Measurements from ENCODE around the gene SEC16B.

DNA sequence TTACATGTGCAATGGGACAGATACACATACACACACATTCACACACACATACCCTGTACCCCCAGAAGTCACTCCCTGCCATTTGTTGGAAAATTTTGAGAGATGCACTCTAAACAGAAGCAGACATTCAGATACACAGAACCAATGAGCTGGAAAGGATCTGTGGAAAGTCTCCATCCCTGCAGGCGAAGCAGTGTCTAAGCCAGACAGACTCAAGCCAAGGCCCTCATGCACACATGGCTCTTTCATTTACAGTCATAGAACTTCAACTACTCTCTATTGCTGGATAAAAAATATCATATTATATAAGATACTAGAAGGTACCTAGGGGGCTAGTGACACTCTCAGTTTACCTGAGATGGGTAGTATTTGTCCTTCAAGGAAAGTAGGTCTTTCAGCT lies 7.3 kb upstream of the SEC16B start:
- TF ChIP-seq, protein P1, sequence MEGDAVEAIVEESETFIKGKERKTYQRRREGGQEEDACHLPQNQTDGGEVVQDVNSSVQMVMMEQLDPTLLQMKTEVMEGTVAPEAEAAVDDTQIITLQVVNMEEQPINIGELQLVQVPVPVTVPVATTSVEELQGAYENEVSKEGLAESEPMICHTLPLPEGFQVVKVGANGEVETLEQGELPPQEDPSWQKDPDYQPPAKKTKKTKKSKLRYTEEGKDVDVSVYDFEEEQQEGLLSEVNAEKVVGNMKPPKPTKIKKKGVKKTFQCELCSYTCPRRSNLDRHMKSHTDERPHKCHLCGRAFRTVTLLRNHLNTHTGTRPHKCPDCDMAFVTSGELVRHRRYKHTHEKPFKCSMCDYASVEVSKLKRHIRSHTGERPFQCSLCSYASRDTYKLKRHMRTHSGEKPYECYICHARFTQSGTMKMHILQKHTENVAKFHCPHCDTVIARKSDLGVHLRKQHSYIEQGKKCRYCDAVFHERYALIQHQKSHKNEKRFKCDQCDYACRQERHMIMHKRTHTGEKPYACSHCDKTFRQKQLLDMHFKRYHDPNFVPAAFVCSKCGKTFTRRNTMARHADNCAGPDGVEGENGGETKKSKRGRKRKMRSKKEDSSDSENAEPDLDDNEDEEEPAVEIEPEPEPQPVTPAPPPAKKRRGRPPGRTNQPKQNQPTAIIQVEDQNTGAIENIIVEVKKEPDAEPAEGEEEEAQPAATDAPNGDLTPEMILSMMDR (IDR thresholded peaks at IDR 0.05; ENCODE audit: low read depth, low read length, missing input control) = no peak
- no peak for TF ChIP-seq SP1 (IDR thresholded peaks at IDR 0.05)
- TF ChIP-seq JUND (IDR thresholded peaks at IDR 0.05) = no peak
- TF ChIP-seq YY1 (IDR thresholded peaks at IDR 0.05) = no peak
- TF ChIP-seq EGR1 (IDR thresholded peaks at IDR 0.05; ENCODE audit: low read depth in 2 of 2) = no peak
- TF ChIP-seq, protein P2, sequence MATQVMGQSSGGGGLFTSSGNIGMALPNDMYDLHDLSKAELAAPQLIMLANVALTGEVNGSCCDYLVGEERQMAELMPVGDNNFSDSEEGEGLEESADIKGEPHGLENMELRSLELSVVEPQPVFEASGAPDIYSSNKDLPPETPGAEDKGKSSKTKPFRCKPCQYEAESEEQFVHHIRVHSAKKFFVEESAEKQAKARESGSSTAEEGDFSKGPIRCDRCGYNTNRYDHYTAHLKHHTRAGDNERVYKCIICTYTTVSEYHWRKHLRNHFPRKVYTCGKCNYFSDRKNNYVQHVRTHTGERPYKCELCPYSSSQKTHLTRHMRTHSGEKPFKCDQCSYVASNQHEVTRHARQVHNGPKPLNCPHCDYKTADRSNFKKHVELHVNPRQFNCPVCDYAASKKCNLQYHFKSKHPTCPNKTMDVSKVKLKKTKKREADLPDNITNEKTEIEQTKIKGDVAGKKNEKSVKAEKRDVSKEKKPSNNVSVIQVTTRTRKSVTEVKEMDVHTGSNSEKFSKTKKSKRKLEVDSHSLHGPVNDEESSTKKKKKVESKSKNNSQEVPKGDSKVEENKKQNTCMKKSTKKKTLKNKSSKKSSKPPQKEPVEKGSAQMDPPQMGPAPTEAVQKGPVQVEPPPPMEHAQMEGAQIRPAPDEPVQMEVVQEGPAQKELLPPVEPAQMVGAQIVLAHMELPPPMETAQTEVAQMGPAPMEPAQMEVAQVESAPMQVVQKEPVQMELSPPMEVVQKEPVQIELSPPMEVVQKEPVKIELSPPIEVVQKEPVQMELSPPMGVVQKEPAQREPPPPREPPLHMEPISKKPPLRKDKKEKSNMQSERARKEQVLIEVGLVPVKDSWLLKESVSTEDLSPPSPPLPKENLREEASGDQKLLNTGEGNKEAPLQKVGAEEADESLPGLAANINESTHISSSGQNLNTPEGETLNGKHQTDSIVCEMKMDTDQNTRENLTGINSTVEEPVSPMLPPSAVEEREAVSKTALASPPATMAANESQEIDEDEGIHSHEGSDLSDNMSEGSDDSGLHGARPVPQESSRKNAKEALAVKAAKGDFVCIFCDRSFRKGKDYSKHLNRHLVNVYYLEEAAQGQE (IDR thresholded peaks at IDR 0.05) = no peak
- TF ChIP-seq, protein P3, sequence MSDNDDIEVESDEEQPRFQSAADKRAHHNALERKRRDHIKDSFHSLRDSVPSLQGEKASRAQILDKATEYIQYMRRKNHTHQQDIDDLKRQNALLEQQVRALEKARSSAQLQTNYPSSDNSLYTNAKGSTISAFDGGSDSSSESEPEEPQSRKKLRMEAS (IDR thresholded peaks at IDR 0.05) = no peak
- TF ChIP-seq HNF4G (IDR thresholded peaks at IDR 0.05) = no peak
- TF ChIP-seq, protein P4, sequence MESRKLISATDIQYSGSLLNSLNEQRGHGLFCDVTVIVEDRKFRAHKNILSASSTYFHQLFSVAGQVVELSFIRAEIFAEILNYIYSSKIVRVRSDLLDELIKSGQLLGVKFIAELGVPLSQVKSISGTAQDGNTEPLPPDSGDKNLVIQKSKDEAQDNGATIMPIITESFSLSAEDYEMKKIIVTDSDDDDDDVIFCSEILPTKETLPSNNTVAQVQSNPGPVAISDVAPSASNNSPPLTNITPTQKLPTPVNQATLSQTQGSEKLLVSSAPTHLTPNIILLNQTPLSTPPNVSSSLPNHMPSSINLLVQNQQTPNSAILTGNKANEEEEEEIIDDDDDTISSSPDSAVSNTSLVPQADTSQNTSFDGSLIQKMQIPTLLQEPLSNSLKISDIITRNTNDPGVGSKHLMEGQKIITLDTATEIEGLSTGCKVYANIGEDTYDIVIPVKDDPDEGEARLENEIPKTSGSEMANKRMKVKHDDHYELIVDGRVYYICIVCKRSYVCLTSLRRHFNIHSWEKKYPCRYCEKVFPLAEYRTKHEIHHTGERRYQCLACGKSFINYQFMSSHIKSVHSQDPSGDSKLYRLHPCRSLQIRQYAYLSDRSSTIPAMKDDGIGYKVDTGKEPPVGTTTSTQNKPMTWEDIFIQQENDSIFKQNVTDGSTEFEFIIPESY (IDR thresholded peaks at IDR 0.05) = no peak

Measured in liver (tissue), 3 donors.